ENCODE results near the gene HSP90AA1. TPM values are rescaled to one million over a fixed set of nuclear protein-coding genes. Genes with fewer than 3 reads are reported as not detected.
"Not testable (repeated sequence)": the region's sequence is repeated elsewhere in the genome, so short reads cannot be mapped to it uniquely, and the experiment has no call there.

Gene HSP90AA1
- total RNA-seq, 1 experiment from 2014 or later = 1,111 TPM

DNA sequence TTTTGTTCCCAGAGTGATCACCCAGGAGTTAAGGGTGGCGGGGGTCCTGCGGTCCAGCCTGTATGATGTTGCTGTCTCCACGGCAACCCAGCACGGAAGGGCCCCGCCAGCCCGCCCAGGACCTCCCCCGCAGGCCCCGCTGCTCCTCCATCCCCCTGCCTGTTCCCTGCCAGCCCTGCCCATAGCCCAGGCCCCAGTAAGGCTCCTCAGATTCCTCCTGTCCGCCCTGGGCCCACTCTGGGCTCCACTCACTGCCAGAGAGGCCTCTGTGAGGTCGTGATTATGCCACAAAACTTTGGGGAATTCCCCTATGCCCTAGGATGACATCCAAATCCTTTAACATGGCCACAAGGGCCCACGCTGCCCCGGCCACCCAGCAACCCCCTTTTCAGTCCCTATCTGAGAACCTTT is 20.8 kb downstream of the HSP90AA1 start:
- Mint-ChIP-seq H3K27ac (ENCODE audit: unreplicated experiment) (no peak overlapping the region), H3K9me3 (ENCODE audit: low read depth, unreplicated experiment) (no peaks in the 10 kb centered on the region), H3K36me3 (ENCODE audit: insufficient read depth, unreplicated experiment) (peaks cover 7% of the 10 kb centered on the region), H3K4me1 (ENCODE audit: low read depth, unreplicated experiment) (peaks cover 14% of the 10 kb centered on the region), H3K4me3 (ENCODE audit: low read depth, unreplicated experiment) (no peak overlapping the region), H3K27me3 (ENCODE audit: unreplicated experiment) (no peaks in the 10 kb centered on the region)
- BruUV-seq (replicated peaks) = no TSS peak
- CTCF ChIA-PET = no interaction called here
- no peak for DNase-seq
- TF ChIP-seq, protein P1, sequence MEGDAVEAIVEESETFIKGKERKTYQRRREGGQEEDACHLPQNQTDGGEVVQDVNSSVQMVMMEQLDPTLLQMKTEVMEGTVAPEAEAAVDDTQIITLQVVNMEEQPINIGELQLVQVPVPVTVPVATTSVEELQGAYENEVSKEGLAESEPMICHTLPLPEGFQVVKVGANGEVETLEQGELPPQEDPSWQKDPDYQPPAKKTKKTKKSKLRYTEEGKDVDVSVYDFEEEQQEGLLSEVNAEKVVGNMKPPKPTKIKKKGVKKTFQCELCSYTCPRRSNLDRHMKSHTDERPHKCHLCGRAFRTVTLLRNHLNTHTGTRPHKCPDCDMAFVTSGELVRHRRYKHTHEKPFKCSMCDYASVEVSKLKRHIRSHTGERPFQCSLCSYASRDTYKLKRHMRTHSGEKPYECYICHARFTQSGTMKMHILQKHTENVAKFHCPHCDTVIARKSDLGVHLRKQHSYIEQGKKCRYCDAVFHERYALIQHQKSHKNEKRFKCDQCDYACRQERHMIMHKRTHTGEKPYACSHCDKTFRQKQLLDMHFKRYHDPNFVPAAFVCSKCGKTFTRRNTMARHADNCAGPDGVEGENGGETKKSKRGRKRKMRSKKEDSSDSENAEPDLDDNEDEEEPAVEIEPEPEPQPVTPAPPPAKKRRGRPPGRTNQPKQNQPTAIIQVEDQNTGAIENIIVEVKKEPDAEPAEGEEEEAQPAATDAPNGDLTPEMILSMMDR (IDR thresholded peaks at IDR 0.05; ENCODE audit: unreplicated experiment) = no peak
- intact Hi-C loops (cut with micrococcal nuclease; ENCODE audit: unreplicated experiment) = no loop called here

DNA sequence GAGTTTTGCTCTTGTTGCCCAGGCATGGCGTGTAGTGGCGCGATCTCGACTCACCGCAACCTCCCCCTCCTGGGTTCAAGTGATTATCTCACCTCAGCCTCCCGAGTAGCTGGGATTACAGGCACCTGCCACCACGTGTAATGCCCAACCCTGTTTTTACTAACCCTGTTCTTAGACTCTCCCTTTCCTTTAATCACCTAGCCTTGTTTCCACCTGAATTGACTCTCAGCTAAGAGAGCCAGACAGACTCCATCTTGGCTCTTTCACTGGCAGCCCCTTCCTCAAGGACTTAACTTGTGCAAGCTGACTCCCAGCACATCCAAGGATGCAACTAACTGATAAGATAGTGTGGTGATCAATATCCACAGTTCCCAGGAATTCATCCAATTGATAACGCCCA is 22.3 kb downstream of the HSP90AA1 start:
- not testable (repeated sequence) for H3K9me3 Mint-ChIP-seq (ENCODE audit: low read depth, unreplicated experiment); H3K4me3 Mint-ChIP-seq (ENCODE audit: low read depth, unreplicated experiment); BruUV-seq (replicated peaks); H3K27ac Mint-ChIP-seq (ENCODE audit: unreplicated experiment); H3K27me3 Mint-ChIP-seq (ENCODE audit: unreplicated experiment); DNase-seq; H3K36me3 Mint-ChIP-seq (ENCODE audit: insufficient read depth, unreplicated experiment)
- peaks cover 13% of the 10 kb centered on the region for H3K4me1 Mint-ChIP-seq (ENCODE audit: low read depth, unreplicated experiment)
- intact Hi-C loops (cut with micrococcal nuclease; ENCODE audit: unreplicated experiment) = loop anchor here (5.0 kb wide), 1 partner anchor 248 kb away; no protein-coding TSS in a partner anchor
- CTCF ChIA-PET = interaction anchor here (1.6 kb wide), 1 partner anchor 33 kb away, joined by 7 read pairs; no protein-coding TSS in a partner anchor

DNA sequence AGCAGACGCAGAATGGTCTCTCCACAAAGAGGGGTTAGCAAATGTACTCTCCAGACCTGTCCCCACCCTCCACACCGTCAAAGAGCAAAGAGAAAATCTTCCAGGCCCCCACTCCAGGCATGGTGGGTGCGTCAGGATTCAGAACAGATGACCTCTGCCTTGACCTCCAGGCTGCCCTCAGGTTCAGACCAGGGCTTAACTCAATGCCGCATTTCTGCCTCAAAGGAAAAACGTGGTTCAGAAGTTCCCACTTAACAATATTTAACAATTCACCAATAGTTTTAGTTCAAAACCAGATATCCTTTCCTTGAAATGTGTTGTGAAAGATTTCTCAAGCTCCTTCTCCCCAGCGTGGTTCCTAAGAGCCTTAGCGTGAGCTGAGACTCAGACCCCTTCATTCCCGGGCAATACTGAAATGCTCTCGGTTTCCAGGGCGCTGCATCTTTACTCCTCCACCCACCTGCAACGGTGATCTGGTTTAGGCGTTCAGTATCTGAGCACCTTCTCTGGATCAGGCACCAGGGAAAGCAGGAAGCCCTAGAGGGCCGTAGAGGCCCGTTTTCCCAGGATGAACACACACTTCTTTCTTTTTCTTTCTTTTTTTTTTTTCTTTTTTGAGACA is 22.9 kb downstream of the HSP90AA1 start:
- Mint-ChIP-seq H3K36me3 (ENCODE audit: insufficient read depth, unreplicated experiment) (peaks cover 5% of the 10 kb centered on the region), H3K27ac (ENCODE audit: unreplicated experiment) (no peak overlapping the region), H3K4me1 (ENCODE audit: low read depth, unreplicated experiment) (peaks cover 13% of the 10 kb centered on the region), H3K9me3 (ENCODE audit: low read depth, unreplicated experiment) (no peaks in the 10 kb centered on the region), H3K4me3 (ENCODE audit: low read depth, unreplicated experiment) (peak overlapping the region; percentile 49), H3K27me3 (ENCODE audit: unreplicated experiment) (no peaks in the 10 kb centered on the region)
- no peak for DNase-seq
- TF ChIP-seq, protein P1 (IDR thresholded peaks at IDR 0.05; ENCODE audit: unreplicated experiment) = no peak
- intact Hi-C loops (cut with micrococcal nuclease; ENCODE audit: unreplicated experiment) = loop anchor here (2.0 to 5.0 kb wide), 2 partner anchors 33 to 248 kb away; no protein-coding TSS in a partner anchor
- no TSS peak for BruUV-seq (replicated peaks)
- CTCF ChIA-PET = interaction anchor here (1.1 to 1.6 kb wide), 3 partner anchors 21 to 250 kb away, joined by 4 to 7 read pairs (median 6); no protein-coding TSS in a partner anchor

DNA sequence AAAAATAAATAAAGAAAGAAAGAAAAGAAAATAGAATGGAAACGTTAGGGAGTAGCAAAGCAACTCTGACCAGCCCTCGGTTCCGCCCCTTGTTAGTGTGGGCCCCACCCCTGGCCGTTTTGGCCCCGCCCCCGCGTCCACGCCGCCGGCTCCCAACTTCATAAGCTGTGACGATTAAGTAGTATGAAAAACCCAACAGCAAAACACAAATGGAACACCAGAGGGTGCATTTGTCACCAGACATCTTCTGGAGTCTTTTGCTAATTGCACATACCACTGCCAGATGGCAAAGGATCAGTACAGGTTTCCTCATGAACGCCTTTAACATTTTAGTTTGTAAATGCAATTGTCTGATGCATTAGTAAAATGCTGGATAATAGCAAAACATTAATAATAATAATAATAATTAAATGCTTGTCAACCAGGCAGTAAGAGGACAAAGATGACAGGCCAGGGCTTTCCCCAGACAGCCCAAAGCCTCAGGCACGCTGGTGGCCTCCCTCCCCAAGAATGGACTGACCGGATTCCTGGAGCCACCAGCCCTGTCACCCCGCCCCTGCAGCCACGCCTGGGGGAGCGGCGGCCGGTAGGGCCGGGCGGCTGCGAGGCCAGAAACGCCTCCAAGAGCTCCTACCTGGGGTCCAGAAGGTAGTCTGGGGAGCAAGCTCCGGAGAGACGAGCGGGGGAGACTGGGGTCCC is 23.6 kb downstream of the HSP90AA1 start:
- Mint-ChIP-seq H3K27ac (ENCODE audit: unreplicated experiment) (no peak overlapping the region), H3K4me1 (ENCODE audit: low read depth, unreplicated experiment) (peaks cover 13% of the 10 kb centered on the region), H3K27me3 (ENCODE audit: unreplicated experiment) (no peaks in the 10 kb centered on the region), H3K9me3 (ENCODE audit: low read depth, unreplicated experiment) (no peaks in the 10 kb centered on the region), H3K4me3 (ENCODE audit: low read depth, unreplicated experiment) (peak overlapping the region; percentile 49), H3K36me3 (ENCODE audit: insufficient read depth, unreplicated experiment) (peaks cover 5% of the 10 kb centered on the region)
- no TSS peak for BruUV-seq (replicated peaks)
- TF ChIP-seq, protein P1 (IDR thresholded peaks at IDR 0.05; ENCODE audit: unreplicated experiment) = peak; percentile 36
- intact Hi-C loops (cut with micrococcal nuclease; ENCODE audit: unreplicated experiment) = loop anchor here (2.0 to 5.0 kb wide), 2 partner anchors 34 to 249 kb away; no protein-coding TSS in a partner anchor
- CTCF ChIA-PET = interaction anchor here (0.6 to 1.4 kb wide), 7 partner anchors 8 to 487 kb away, joined by 3 to 21 read pairs (median 4); no protein-coding TSS in a partner anchor
- DNase-seq = peak; percentile 90
